Liver (tissue), 9 donors: ENCODE results near the gene CNFN. TPM values are rescaled to one million over a fixed set of nuclear protein-coding genes. Genes with fewer than 3 reads are reported as not detected.
A peak's percentile ranks its signal among the peaks of the same experiment; 100 is the strongest.

Experiments used
- DNase-seq: peaks from one replicate; pipeline ENCODE4 v3.0.0-alpha.2; 2017; ENCODE audit warnings: low spot score
- H3K27ac ChIP-seq, 2 donors: one replicate each; pipeline ENCODE4 v1.7.0; 2013; ENCODE audit warnings: inconsistent platforms in 2 of 2, low read length in 2 of 2, control low read depth in 1 of 2, low read depth in 1 of 2, mild to moderate bottlenecking in 1 of 2
- H3K27me3 ChIP-seq, 4 donors: one replicate each; pipeline versions ENCODE4 v1.6.1 to v1.7.0; 2013; ENCODE audit warnings: low read length in 3 of 4, inconsistent platforms in 1 of 4, mild to moderate bottlenecking in 1 of 4, moderate library complexity in 1 of 4; ENCODE audit not compliant: control insufficient read depth in 4 of 4, insufficient read depth in 4 of 4
- H3K36me3 ChIP-seq, 4 donors: one replicate each; pipeline versions ENCODE4 v1.6.1 to v1.7.0; 2013; ENCODE audit warnings: low read length in 3 of 4, mild to moderate bottlenecking in 3 of 4, low read depth in 1 of 4, moderate library complexity in 1 of 4; ENCODE audit not compliant: control insufficient read depth in 4 of 4, insufficient read depth in 3 of 4
- H3K4me1 ChIP-seq, 4 donors: one replicate each; pipeline versions ENCODE4 v1.6.1 to v1.7.0; 2013; ENCODE audit warnings: low read length in 3 of 4, mild to moderate bottlenecking in 3 of 4, moderate library complexity in 1 of 4; ENCODE audit not compliant: control insufficient read depth in 4 of 4, insufficient read depth in 4 of 4
- H3K4me3 ChIP-seq, 3 donors: one replicate each; pipeline versions ENCODE4 v1.6.1 to v1.7.0; 2013; ENCODE audit warnings: low read length in 3 of 3, control low read depth in 1 of 3, low read depth in 1 of 3, mild to moderate bottlenecking in 1 of 3
- H3K9ac ChIP-seq, 2 donors: one replicate each; pipeline ENCODE4 v1.7.0; 2013; ENCODE audit warnings: low read length in 2 of 2, mild to moderate bottlenecking in 2 of 2, moderate library complexity in 2 of 2, control low read depth in 1 of 2, low read depth in 1 of 2
- H3K9me3 ChIP-seq, 4 donors: one replicate each; pipeline versions ENCODE4 v1.6.1 to v1.7.0; 2013; ENCODE audit warnings: low read length in 3 of 4; ENCODE audit not compliant: control insufficient read depth in 4 of 4
- CTCF ChIP-seq: fragments of 150-350 bp; IDR thresholded peaks from 2 replicates; pipeline ENCODE4 v1.5.1; 2017; ENCODE audit warnings: improper control_type of control experiment, low read depth, low read length; ENCODE audit not compliant: missing input control
- EGR1 ChIP-seq, 2 donors: IDR thresholded peaks; 2 replicates each; pipeline ENCODE4 v1.6.1; 2016 to 2018; ENCODE audit warnings: antibody characterized with exemption in 2 of 2, low read depth in 2 of 2
- FOXA1 ChIP-seq: IDR thresholded peaks from 2 replicates; pipeline ENCODE4 v1.6.1; 2016; ENCODE audit warnings: antibody characterized with exemption
- FOXA2 ChIP-seq: IDR thresholded peaks from 2 replicates; pipeline ENCODE4 v1.6.1; 2016; ENCODE audit warnings: antibody characterized with exemption
- GABPA ChIP-seq, 2 donors: IDR thresholded peaks in 1 of 2; conservative IDR thresholded peaks in 1 of 2; 2 replicates each; pipeline ENCODE4 v1.6.1; 2016; ENCODE audit warnings: antibody characterized with exemption in 2 of 2, mild to moderate bottlenecking in 1 of 2, moderate library complexity in 1 of 2
- HNF4G ChIP-seq: IDR thresholded peaks from 2 replicates; pipeline ENCODE4 v1.6.1; 2016; ENCODE audit warnings: antibody characterized with exemption
- JUND ChIP-seq, 2 donors: IDR thresholded peaks; 2 replicates each; pipeline ENCODE4 v1.6.1; 2016; ENCODE audit warnings: antibody characterized with exemption in 2 of 2
- NR2F2 ChIP-seq: IDR thresholded peaks from 2 replicates; pipeline ENCODE4 v1.6.1; 2016; ENCODE audit warnings: antibody characterized with exemption
- RAD21 ChIP-seq, 2 donors: IDR thresholded peaks; 2 replicates each; pipeline ENCODE4 v1.6.1; 2016; ENCODE audit warnings: antibody characterized with exemption in 2 of 2, mild to moderate bottlenecking in 2 of 2
- REST ChIP-seq: IDR thresholded peaks from 2 replicates; pipeline ENCODE4 v1.6.1; 2016; ENCODE audit warnings: antibody characterized with exemption, mild to moderate bottlenecking
- RXRA ChIP-seq, 2 donors: IDR thresholded peaks; 2 replicates each; pipeline ENCODE4 v1.6.1; 2017 to 2018; ENCODE audit warnings: antibody characterized with exemption in 2 of 2, mild to moderate bottlenecking in 1 of 2
- SP1 ChIP-seq: IDR thresholded peaks from 2 replicates; pipeline ENCODE4 v1.6.1; 2018; ENCODE audit warnings: antibody characterized with exemption, mild to moderate bottlenecking
- TAF1 ChIP-seq: conservative IDR thresholded peaks from 2 replicates; pipeline ENCODE4 v1.6.1; 2016; ENCODE audit warnings: antibody characterized with exemption, mild to moderate bottlenecking
- YY1 ChIP-seq: IDR thresholded peaks from 2 replicates; pipeline ENCODE4 v1.6.1; 2016; ENCODE audit warnings: antibody characterized with exemption, mild to moderate bottlenecking
- WGBS: extraction: QIAGEN DNeasy Blood & Tissue Kit; methylation state at CpG from one replicate; pipeline ENCODE4 v1.1.7; 2013; 5-methylcytosine and 5-hydroxymethylcytosine counted together
- polyA plus RNA-seq, 2 donors: library from polyadenylated mRNA; stranded (reverse) in 1 of 2; unstranded in 1 of 2; fragments of 200-250 nt in 1 of 2; fragments of >200 nt in 1 of 2; fragmentation: Nextera tagmentation in 1 of 2; extraction: Ambion mirVana in 1 of 2; gene quantifications; one replicate each; pipeline versions ENCODE4 v1.2.1 to v1.2.3, GENCODE V29; 2013 to 2015
- total RNA-seq, 2 donors: library from RNA; depleted of rRNA; stranded (reverse); fragments of >200 nt; gene quantifications; one replicate each; pipeline ENCODE4 v1.2.3, GENCODE V29; 2014
- TF ChIP-seq, protein P1 (sequence below): IDR thresholded peaks from 2 replicates; pipeline ENCODE4 v1.6.1; 2016; ENCODE audit warnings: antibody characterized with exemption
- TF ChIP-seq, protein P2 (sequence below): IDR thresholded peaks from 2 replicates; pipeline ENCODE4 v1.6.1; 2016; ENCODE audit warnings: antibody characterized with exemption
- TF ChIP-seq, protein P3 (sequence below): IDR thresholded peaks from 2 replicates; pipeline ENCODE4 v1.6.1; 2016; ENCODE audit warnings: antibody characterized with exemption
- donor health status: healthy.
- donor health status: healthy.
- donor health status: healthy.
- donor health status: healthy.
- donor health status: healthy.

Gene CNFN
- total and polyA plus RNA-seq, 4 donors = 0.57 to 1.2 TPM; not detected in 2

DNA sequence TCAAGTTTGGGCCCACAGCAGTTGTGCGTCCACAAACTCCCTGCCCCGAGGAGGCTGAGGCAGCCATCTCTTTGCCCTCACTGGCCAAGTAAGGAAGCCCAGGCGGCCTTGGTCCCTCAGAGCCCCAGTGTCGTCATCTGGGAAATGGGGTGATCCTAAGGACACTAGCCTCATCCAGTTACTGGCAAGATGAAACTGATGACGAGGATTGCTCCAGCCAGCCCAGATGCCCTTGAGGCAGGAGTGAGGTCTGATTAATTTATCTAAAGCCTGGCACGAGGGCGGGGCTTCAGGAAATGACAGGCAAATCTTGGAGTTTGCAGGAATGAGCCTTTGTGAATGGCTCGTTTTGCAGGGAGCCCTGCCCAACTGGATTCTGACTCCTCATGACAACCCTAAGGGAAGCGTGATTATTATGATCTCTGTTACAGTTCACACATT lies 31.5 kb upstream of the CNFN start:
- no peak for TF ChIP-seq JUND (IDR thresholded peaks at IDR 0.05)
- TF ChIP-seq, protein P1, sequence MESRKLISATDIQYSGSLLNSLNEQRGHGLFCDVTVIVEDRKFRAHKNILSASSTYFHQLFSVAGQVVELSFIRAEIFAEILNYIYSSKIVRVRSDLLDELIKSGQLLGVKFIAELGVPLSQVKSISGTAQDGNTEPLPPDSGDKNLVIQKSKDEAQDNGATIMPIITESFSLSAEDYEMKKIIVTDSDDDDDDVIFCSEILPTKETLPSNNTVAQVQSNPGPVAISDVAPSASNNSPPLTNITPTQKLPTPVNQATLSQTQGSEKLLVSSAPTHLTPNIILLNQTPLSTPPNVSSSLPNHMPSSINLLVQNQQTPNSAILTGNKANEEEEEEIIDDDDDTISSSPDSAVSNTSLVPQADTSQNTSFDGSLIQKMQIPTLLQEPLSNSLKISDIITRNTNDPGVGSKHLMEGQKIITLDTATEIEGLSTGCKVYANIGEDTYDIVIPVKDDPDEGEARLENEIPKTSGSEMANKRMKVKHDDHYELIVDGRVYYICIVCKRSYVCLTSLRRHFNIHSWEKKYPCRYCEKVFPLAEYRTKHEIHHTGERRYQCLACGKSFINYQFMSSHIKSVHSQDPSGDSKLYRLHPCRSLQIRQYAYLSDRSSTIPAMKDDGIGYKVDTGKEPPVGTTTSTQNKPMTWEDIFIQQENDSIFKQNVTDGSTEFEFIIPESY = no peak
- TF ChIP-seq, protein P2, sequence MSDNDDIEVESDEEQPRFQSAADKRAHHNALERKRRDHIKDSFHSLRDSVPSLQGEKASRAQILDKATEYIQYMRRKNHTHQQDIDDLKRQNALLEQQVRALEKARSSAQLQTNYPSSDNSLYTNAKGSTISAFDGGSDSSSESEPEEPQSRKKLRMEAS = no peak
- TF ChIP-seq, protein P3, sequence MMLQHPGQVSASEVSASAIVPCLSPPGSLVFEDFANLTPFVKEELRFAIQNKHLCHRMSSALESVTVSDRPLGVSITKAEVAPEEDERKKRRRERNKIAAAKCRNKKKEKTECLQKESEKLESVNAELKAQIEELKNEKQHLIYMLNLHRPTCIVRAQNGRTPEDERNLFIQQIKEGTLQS = no peak
- TF ChIP-seq REST = no peak
- no peak for TF ChIP-seq FOXA1
- TF ChIP-seq YY1 = no peak
- TF ChIP-seq RXRA (IDR thresholded peaks at IDR 0.05) = no peak
- TF ChIP-seq FOXA2 = no peak
- TF ChIP-seq SP1 = no peak
- TF ChIP-seq HNF4G = no peak
- no peak for TF ChIP-seq NR2F2
- TF ChIP-seq RAD21 (IDR thresholded peaks at IDR 0.05) = no peak
- WGBS = 81% methylated on average over 9 of the region's 9 CpGs
- H3K27ac ChIP-seq = peak overlapping the region; percentile 9 to 20
- no peaks in the 10 kb centered on the region for H3K27me3 ChIP-seq
- no peaks in the 10 kb centered on the region for H3K36me3 ChIP-seq
- peaks cover 8 to 22% (median 14%) of the 10 kb centered on the region in 4 donors for H3K4me1 ChIP-seq
- DNase-seq = no peak
- H3K9ac ChIP-seq = no peak overlapping the region
- no peak overlapping the region for H3K4me3 ChIP-seq
- no peaks in the 10 kb centered on the region for H3K9me3 ChIP-seq

GRCh38 chr19:42421101-42421500 lies 31.0 kb upstream of the CNFN start:
- WGBS = 82% methylated on average over 4 of the region's 4 CpGs
- DNase-seq = no peak
- Histone ChIP-seq H3K4me3 (no peak overlapping the region), H3K4me1 (peaks cover 8 to 22% (median 14%) of the 10 kb centered on the region in 4 donors), H3K9me3 (no peaks in the 10 kb centered on the region), H3K27me3 (no peaks in the 10 kb centered on the region), H3K36me3 (no peaks in the 10 kb centered on the region), H3K9ac (no peak overlapping the region), H3K27ac (no peak overlapping the region)
- TF ChIP-seq, protein P3 = no peak
- TF ChIP-seq RXRA (IDR thresholded peaks at IDR 0.05) (no peak), YY1 (no peak), NR2F2 (no peak), EGR1 (IDR thresholded peaks at IDR 0.05; ENCODE audit: low read depth in 2 of 2) (no peak), FOXA1 (no peak), TAF1 (no peak), GABPA (IDR thresholded peaks at IDR 0.05 in 1 of 2, conservative IDR thresholded peaks at IDR 0.05 in 1 of 2) (no peak), SP1 (no peak), JUND (IDR thresholded peaks at IDR 0.05) (no peak), REST (no peak), CTCF (no peak), RAD21 (IDR thresholded peaks at IDR 0.05) (no peak)
- TF ChIP-seq, protein P1 = no peak
- TF ChIP-seq, protein P2 = no peak
